CD4-positive, alpha-beta T cell treated with Interleukin-10 for 1 hour (primary cell): ENCODE measurements around the gene DOCK3.
"Not testable (repeated sequence)": the region's sequence is repeated elsewhere in the genome, so short reads cannot be mapped to it uniquely, and the experiment has no call there.

Experiments used
- DNase-seq: peaks from one replicate; pipeline ENCODE4 v3.0.0-alpha.2; 2020

The DOCK3 gene

GRCh38 chr3:51002495-51002894 lies 327.8 kb downstream of the DOCK3 start:
- no peak for DNase-seq

- no peak for DNase-seq
Measured at GRCh38 chr3:51004235-51004634, 329.5 kb downstream of the DOCK3 start.

GRCh38 chr3:51024121-51024520 lies 349.4 kb downstream of the DOCK3 start:
- no peak for DNase-seq

GRCh38 chr3:51024765-51025632 lies 350.3 kb downstream of the DOCK3 start:
- peak; percentile 83 for DNase-seq

- no peak for DNase-seq
Measured at GRCh38 chr3:51031666-51032065, 356.9 kb downstream of the DOCK3 start.

GRCh38 chr3:51035630-51036029 lies 360.9 kb downstream of the DOCK3 start:
- DNase-seq, result no peak

GRCh38 chr3:51044982-51045381 lies 370.3 kb downstream of the DOCK3 start:
- no peak for DNase-seq

- DNase-seq, result no peak
Measured at GRCh38 chr3:51052562-51052961, 377.8 kb downstream of the DOCK3 start.

- no peak for DNase-seq
Measured at GRCh38 chr3:51057121-51057520, 382.4 kb downstream of the DOCK3 start.

- no peak for DNase-seq
Measured at GRCh38 chr3:51063053-51063452, 388.3 kb downstream of the DOCK3 start.

GRCh38 chr3:51075221-51075775 lies 400.6 kb downstream of the DOCK3 start:
- no peak for DNase-seq

- DNase-seq, result peak; percentile 5
Measured at GRCh38 chr3:51082363-51082762, 407.6 kb downstream of the DOCK3 start.

GRCh38 chr3:51083490-51083889 lies 408.8 kb downstream of the DOCK3 start:
- no peak for DNase-seq

- DNase-seq, result not testable (repeated sequence)
Measured at GRCh38 chr3:51092141-51092540, 417.4 kb downstream of the DOCK3 start.

GRCh38 chr3:51094838-51095237 lies 420.1 kb downstream of the DOCK3 start:
- DNase-seq, result not testable (repeated sequence)

GRCh38 chr3:51099794-51100535 lies 425.2 kb downstream of the DOCK3 start:
- peak; percentile 19 for DNase-seq

- DNase-seq, result no peak
Measured at GRCh38 chr3:51100536-51100851, 425.8 kb downstream of the DOCK3 start.

- DNase-seq, result no peak
Measured at GRCh38 chr3:51102396-51102795, 427.7 kb downstream of the DOCK3 start.

GRCh38 chr3:51106242-51106876 lies 431.6 kb downstream of the DOCK3 start:
- DNase-seq, result no peak

- no peak for DNase-seq
Measured at GRCh38 chr3:51110586-51110985, 435.9 kb downstream of the DOCK3 start.

- DNase-seq, result no peak
Measured at GRCh38 chr3:51122944-51123343, 448.2 kb downstream of the DOCK3 start.

- DNase-seq, result no peak
Measured at GRCh38 chr3:51123531-51123930, 448.8 kb downstream of the DOCK3 start.

GRCh38 chr3:51131607-51132006 lies 456.9 kb downstream of the DOCK3 start:
- not testable (repeated sequence) for DNase-seq
